Esophagus muscularis mucosa (tissue), 4 donors: Measurements from ENCODE around the gene C11orf16. TPM values are rescaled to one million over a fixed set of nuclear protein-coding genes. Genes with fewer than 3 reads are reported as not detected.
"Not testable (repeated sequence)": the region's sequence is repeated elsewhere in the genome, so short reads cannot be mapped to it uniquely, and the experiment has no call there.

ENCODE experiments used
- DNase-seq: peaks from one replicate; pipeline ENCODE4 v3.0.0-alpha.2; 2017; ENCODE audit errors: extremely low spot score
- H3K27ac ChIP-seq, 4 donors: fragments of 200-600 bp; sonication (generic); replicated peaks in 1 of 4; 1 replicate in 3 of 4; 2 replicates in 1 of 4; pipeline ENCODE4 v1.5.1; 2016 to 2019; ENCODE audit warnings: mild to moderate bottlenecking in 1 of 4
- H3K27me3 ChIP-seq, 4 donors: fragments of 200-600 bp; sonication (generic); one replicate each; pipeline versions ENCODE4 v1.5.1 to v1.6.0; 2016 to 2019
- H3K36me3 ChIP-seq, 4 donors: fragments of 200-600 bp; sonication (generic); one replicate each; pipeline ENCODE4 v1.5.1; 2016 to 2019
- H3K4me1 ChIP-seq, 4 donors: fragments of 200-600 bp; sonication (generic); one replicate each; pipeline ENCODE4 v1.5.1; 2016 to 2019
- H3K4me3 ChIP-seq, 4 donors: fragments of 200-600 bp; sonication (generic); 1 replicate in 2 of 4; 2 replicates in 2 of 4; pipeline ENCODE4 v1.5.1; 2016 to 2019; ENCODE audit warnings: mild to moderate bottlenecking in 4 of 4, moderate library complexity in 1 of 4
- H3K9me3 ChIP-seq, 4 donors: fragments of 200-600 bp; sonication (generic); 1 replicate in 3 of 4; 2 replicates in 1 of 4; pipeline ENCODE4 v1.5.1; 2016 to 2019
- CTCF ChIP-seq, 3 experiments: fragments of 200-600 bp in 2 of 3; fragments of 450-650 bp in 1 of 3; sonication (generic) in 2 of 3; IDR thresholded peaks; one replicate each; pipeline ENCODE4 v1.5.1; 2017 to 2019; ENCODE audit warnings: antibody characterized with exemption in 3 of 3, mild to moderate bottlenecking in 2 of 3, moderate library complexity in 1 of 3
- EP300 ChIP-seq: sonication (generic); formaldehyde crosslinking; IDR thresholded peaks from one replicate; pipeline ENCODE4 v1.6.1; 2017; ENCODE audit warnings: antibody characterized with exemption
- POLR2A ChIP-seq: fragments of 450-650 bp; IDR thresholded peaks from one replicate; pipeline ENCODE4 v1.6.1; 2017; ENCODE audit warnings: antibody characterized with exemption, moderate library complexity, mild to moderate bottlenecking, low read depth
- POLR2AphosphoS5 ChIP-seq, 2 donors: sonication (generic); formaldehyde crosslinking; IDR thresholded peaks; one replicate each; pipeline ENCODE4 v1.6.1; 2017; ENCODE audit warnings: antibody characterized with exemption in 2 of 2
- WGBS: methylation state at CpG from one replicate; pipeline ENCODE4 v1.1.5; 2018; 5-methylcytosine and 5-hydroxymethylcytosine counted together
- intact Hi-C: fragments of 100-400 bp; cut with DNase I; formaldehyde crosslinking; loops from one replicate; pipeline ENCODE4 v1.15.1; 2023
- total RNA-seq, 4 donors: library from RNA; depleted of rRNA; stranded (reverse); fragments of >200 nt; gene quantifications; one replicate each; pipeline versions ENCODE4 v1.1.0 to v1.2.1, GENCODE V29; 2016

C11orf16 gene, protein sequence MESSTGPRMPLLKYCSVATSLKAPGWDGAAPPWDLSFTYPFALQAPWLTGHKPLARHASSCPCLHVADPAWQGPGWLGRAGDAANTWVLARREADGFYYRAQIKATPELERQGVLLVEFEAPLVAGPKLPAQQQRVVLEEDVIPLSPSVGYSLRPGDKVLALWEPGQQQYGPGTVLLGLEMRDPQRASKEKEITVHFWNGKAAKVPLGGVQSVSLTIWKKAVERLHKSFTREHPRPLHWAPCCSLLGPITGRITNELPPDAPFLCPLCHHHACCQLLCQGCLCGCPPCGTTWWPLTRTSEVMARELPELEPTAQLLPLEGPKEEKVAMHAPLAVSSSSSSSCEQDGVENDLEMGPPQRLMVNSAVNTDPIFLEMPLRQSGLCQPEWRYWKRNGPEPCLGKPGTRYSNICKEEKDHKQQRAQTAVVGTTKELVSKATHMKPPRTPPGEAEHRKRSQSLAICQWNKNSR
- total RNA-seq: not detected

GRCh38 chr11:8932564-8933180, at the start of gene C11orf16:
C11orf16 (minus strand) TSS chr11:8932947; CDS start chr11:8932308, 639 bp downstream.
- H3K27ac ChIP-seq: no peak within 1 kb of the TSS
- H3K36me3 ChIP-seq: no peaks in the 10 kb centered on the region
- H3K4me1 ChIP-seq: peaks cover 0 to 8% (median 3%) of the 10 kb centered on the region in 4 donors
- H3K27me3 ChIP-seq: no peaks in the 10 kb centered on the region
- DNase-seq: no peak
- 82% methylated on average over 12 of the region's 12 CpGs for WGBS
- intact Hi-C loops: no loop called here
- H3K4me3 ChIP-seq: no peak within 1 kb of the TSS
- no peaks in the 10 kb centered on the region for H3K9me3 ChIP-seq
- TF ChIP-seq EP300 (no peak), POLR2AphosphoS5 (IDR thresholded peaks at IDR 0.05) (no peak), CTCF (IDR thresholded peaks at IDR 0.05) (no peak), POLR2A (no peak)

DNA sequence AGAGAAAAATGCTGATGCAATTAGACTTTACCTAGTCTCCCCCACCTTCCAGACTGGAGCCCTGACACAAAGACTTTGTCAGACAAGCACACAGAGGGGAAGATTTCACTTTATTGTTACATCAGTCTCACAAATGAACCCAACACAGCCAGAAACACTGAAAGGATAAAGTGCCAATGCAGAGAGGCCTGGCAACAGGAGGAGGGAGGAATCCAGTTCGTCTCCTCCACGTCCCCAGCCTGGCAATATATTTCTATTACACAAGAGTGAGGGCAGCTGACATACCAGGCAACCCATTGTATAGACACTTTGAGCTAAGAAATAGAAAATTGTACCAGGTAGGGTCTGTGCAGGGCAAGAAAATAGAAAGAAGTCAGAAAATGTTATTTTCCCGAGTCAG, 47.7 kb upstream of the C11orf16 start:
- DNase-seq: no peak
- Histone ChIP-seq H3K4me1 (no peaks in the 10 kb centered on the region), H3K4me3 (no peak overlapping the region), H3K36me3 (no peaks in the 10 kb centered on the region), H3K27me3 (no peaks in the 10 kb centered on the region), H3K27ac (no peak overlapping the region), H3K9me3 (no peaks in the 10 kb centered on the region)
- no peak for TF ChIP-seq POLR2AphosphoS5 (IDR thresholded peaks at IDR 0.05)
- TF ChIP-seq EP300: no peak
- TF ChIP-seq POLR2A: no peak
- no peak for TF ChIP-seq CTCF (IDR thresholded peaks at IDR 0.05)
- intact Hi-C loops: no loop called here
- 71% methylated on average over 3 of the region's 3 CpGs for WGBS

GRCh38 chr11:8979365-8979764, 46.6 kb upstream of the C11orf16 start:
- H3K27ac ChIP-seq, H3K4me3 ChIP-seq, H3K36me3 ChIP-seq, H3K9me3 ChIP-seq, DNase-seq, H3K27me3 ChIP-seq, H3K4me1 ChIP-seq, intact Hi-C loops: not testable (repeated sequence)
- WGBS: 94% methylated on average over 5 of the region's 7 CpGs

- H3K36me3 ChIP-seq: peaks cover 0 to 4% (median 0%) of the 10 kb centered on the region in 4 donors
- H3K4me3 ChIP-seq: no peak overlapping the region
- WGBS: 63% methylated on average over 3 of the region's 3 CpGs
- no peaks in the 10 kb centered on the region for H3K4me1 ChIP-seq
- no peak for DNase-seq
- H3K9me3 ChIP-seq: no peaks in the 10 kb centered on the region
- intact Hi-C loops: no loop called here
- no peaks in the 10 kb centered on the region for H3K27me3 ChIP-seq
- no peak overlapping the region for H3K27ac ChIP-seq
- TF ChIP-seq EP300 (no peak), POLR2A (no peak), CTCF (IDR thresholded peaks at IDR 0.05) (no peak), POLR2AphosphoS5 (IDR thresholded peaks at IDR 0.05) (no peak)
These were observed 40.4 kb upstream of the C11orf16 start for GRCh38 chr11:8973121-8973520.

DNA sequence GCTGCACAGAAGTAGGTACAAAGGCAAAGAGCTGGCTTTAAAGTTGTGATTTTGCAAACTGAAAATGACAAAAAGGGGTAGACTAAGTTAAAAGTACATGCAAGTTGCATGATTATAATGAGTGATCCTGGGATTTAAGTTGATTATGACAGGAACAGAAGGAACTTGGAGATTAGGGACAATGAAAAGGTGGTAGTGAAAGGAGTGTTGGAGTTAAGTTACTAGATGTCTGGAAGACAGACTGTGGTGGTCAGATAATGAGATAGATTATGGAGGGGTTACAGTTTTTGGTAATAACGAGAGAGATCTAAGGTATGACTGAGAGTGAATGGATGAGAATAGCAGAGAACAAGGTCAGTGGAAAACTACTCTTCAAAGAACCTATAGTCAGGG, 39.2 kb upstream of the C11orf16 start:
- 70% methylated on average over 1 of the region's 1 CpG for WGBS
- intact Hi-C loops: no loop called here
- no peak for DNase-seq
- Histone ChIP-seq H3K27me3 (no peaks in the 10 kb centered on the region), H3K36me3 (peaks cover 0 to 16% (median 2%) of the 10 kb centered on the region in 4 donors), H3K4me1 (no peaks in the 10 kb centered on the region), H3K27ac (no peak overlapping the region), H3K4me3 (no peak overlapping the region), H3K9me3 (no peaks in the 10 kb centered on the region)
- TF ChIP-seq POLR2AphosphoS5 (IDR thresholded peaks at IDR 0.05) (no peak), CTCF (IDR thresholded peaks at IDR 0.05) (no peak), EP300 (no peak), POLR2A (no peak)
